Fibroblast of mammary gland (primary cell): ENCODE measurements around the gene KRTAP2-3.
"Not testable (repeated sequence)": the region's sequence is repeated elsewhere in the genome, so short reads cannot be mapped to it uniquely, and the experiment has no call there.

Experiments used
- DNase-seq: peaks from one replicate; pipeline ENCODE4 v3.0.0-alpha.2; 2010; ENCODE audit warnings: low read depth
- H3K4me3 ChIP-seq: 2 replicates; pipeline ENCODE4 v1.5.1; 2011; ENCODE audit warnings: low read depth, mild to moderate bottlenecking, low read length, moderate library complexity; ENCODE audit not compliant: control insufficient read depth
- TF ChIP-seq, protein P1 (sequence below): conservative IDR thresholded peaks from 2 replicates; pipeline ENCODE4 v1.5.1; 2011; ENCODE audit warnings: low read depth, low read length, inconsistent platforms; ENCODE audit not compliant: control insufficient read depth, insufficient read depth

The KRTAP2-3 gene

DNA sequence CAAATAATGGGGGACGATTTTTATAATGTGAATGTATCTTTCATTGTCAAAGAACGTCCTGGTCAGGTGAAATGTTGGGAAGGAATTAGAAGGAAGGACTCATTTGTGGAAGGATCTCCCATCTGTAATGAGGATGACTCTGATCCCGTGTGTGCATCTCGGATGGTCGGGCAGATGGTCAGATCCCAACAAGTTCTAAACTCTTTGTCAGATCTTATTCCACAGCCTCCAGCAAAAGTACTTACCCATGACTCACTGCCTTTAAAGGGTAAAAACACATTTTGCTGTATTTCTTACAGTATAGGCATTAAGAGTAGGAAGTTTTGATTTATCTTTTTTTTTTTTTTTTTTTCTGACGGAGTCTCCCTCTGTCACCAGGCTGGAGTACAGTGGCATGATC, 38.6 kb upstream of the KRTAP2-3 start:
- TF ChIP-seq, protein P1, sequence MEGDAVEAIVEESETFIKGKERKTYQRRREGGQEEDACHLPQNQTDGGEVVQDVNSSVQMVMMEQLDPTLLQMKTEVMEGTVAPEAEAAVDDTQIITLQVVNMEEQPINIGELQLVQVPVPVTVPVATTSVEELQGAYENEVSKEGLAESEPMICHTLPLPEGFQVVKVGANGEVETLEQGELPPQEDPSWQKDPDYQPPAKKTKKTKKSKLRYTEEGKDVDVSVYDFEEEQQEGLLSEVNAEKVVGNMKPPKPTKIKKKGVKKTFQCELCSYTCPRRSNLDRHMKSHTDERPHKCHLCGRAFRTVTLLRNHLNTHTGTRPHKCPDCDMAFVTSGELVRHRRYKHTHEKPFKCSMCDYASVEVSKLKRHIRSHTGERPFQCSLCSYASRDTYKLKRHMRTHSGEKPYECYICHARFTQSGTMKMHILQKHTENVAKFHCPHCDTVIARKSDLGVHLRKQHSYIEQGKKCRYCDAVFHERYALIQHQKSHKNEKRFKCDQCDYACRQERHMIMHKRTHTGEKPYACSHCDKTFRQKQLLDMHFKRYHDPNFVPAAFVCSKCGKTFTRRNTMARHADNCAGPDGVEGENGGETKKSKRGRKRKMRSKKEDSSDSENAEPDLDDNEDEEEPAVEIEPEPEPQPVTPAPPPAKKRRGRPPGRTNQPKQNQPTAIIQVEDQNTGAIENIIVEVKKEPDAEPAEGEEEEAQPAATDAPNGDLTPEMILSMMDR: no peak
- no peak overlapping the region for H3K4me3 ChIP-seq
- peak; percentile 47 for DNase-seq

DNA sequence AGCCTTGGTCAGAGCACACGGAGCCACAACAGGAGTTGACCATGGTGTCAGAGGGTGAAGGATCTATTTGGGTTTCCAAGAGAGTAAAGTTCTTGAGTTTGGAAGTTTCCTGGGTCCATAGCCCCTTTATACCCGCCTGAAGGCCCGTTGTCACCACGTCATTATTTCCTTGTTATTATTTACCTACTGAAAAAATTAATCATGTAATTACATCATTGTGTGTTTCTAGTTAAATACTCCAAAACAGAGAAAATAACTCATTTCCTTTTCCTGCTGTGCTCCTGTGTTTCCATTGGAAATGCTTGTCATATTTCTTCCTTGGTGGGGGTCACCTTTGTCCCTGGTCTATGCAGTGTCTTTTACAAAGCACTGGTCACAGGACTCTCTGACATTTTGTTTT, 38.1 kb upstream of the KRTAP2-3 start, which contains the start of gene KRTAP4-8:
Gene KRTAP4-8 (minus strand): TSS at position 101 of the 400 bp plus-strand sequence. CDS start 58 bp downstream, at position 43.
- no peak for DNase-seq
- TF ChIP-seq, protein P1: no peak
- no peak within 1 kb of the TSS for H3K4me3 ChIP-seq

GRCh38 chr17:41096055-41096454, 36.1 kb upstream of the KRTAP2-3 start:
- no peak overlapping the region for H3K4me3 ChIP-seq
- TF ChIP-seq, protein P1: no peak
- DNase-seq: no peak

- H3K4me3 ChIP-seq, DNase-seq: not testable (repeated sequence)
Observed at GRCh38 chr17:41088760-41089352, 28.9 kb upstream of the KRTAP2-3 start.

- not testable (repeated sequence) for DNase-seq, H3K4me3 ChIP-seq
Observed at GRCh38 chr17:41084100-41084856, 24.4 kb upstream of the KRTAP2-3 start, which contains the start of gene KRTAP4-7. Gene KRTAP4-7 (plus strand): TSS chr17:41084150. CDS start chr17:41084207, 57 bp downstream.

DNA sequence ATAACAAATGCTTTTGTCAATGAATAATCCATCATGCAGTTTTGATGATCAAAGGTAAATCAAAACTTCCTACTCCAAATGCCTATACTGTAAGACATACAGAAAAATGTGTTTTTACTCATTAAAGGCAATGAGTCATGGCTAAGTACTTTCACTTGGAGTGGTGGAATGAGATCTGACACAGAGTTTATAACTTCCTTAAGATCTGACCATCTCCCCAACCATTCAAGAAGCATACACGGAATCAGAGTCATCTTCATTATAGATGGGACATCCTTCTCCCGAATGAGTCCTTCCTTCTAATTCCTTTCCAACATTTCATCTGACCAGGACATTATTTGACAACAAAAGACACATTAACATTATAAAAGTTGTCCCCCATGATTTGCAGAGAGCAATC, 23.5 kb upstream of the KRTAP2-3 start:
- not testable (repeated sequence) for H3K4me3 ChIP-seq
- peak; percentile 40 for DNase-seq

- no peak overlapping the region for H3K4me3 ChIP-seq
- DNase-seq: no peak
- TF ChIP-seq, protein P1: no peak
Observed at GRCh38 chr17:41082626-41083025, 22.7 kb upstream of the KRTAP2-3 start.

DNA sequence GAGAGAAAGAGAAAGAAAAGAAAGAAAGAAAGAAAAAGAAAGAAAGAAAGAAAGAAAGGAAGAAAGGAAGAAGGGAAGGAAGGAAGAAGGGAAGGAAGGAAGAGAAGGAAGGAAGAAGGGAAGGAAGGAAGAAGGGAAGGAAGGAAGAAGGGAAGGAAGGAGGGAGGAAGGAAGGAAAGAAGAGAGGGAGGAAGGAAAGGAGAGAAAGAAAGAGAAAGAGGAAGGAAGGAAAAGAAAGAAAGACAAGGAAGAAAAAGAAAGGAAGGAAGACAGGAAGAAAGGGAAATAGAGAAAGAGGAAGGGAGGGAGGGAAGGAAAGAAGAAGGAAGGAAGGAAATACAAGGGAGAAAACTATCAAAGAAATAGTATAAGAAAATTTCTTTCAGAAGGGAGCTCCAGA, 16.9 kb upstream of the KRTAP2-3 start:
- TF ChIP-seq, protein P1: no peak
- no peak overlapping the region for H3K4me3 ChIP-seq
- DNase-seq: no peak
